Rectal smooth muscle tissue (tissue), 1 donor: ENCODE measurements around the gene MEIOB.

Experiments used
- H3K27ac ChIP-seq: one replicate; pipeline ENCODE4 v1.7.0; 2013; ENCODE audit warnings: low read depth, low read length, inconsistent platforms
- H3K27me3 ChIP-seq: one replicate; pipeline ENCODE4 v1.7.0; 2013; ENCODE audit warnings: low read length; ENCODE audit not compliant: control insufficient read depth, insufficient read depth
- H3K36me3 ChIP-seq: one replicate; pipeline ENCODE4 v1.7.0; 2013; ENCODE audit warnings: low read length; ENCODE audit not compliant: control insufficient read depth, insufficient read depth
- H3K4me1 ChIP-seq: one replicate; pipeline ENCODE4 v1.7.0; 2013; ENCODE audit warnings: low read length; ENCODE audit not compliant: control insufficient read depth, insufficient read depth
- H3K4me3 ChIP-seq: one replicate; pipeline ENCODE4 v1.7.0; 2013; ENCODE audit warnings: low read length
- H3K9ac ChIP-seq: one replicate; pipeline ENCODE4 v1.7.0; 2013; ENCODE audit warnings: low read length

The MEIOB gene

GRCh38 chr16:1828645-1829410 is 43.1 kb downstream of the MEIOB start:
- H3K9ac ChIP-seq: no peak overlapping the region

DNA sequence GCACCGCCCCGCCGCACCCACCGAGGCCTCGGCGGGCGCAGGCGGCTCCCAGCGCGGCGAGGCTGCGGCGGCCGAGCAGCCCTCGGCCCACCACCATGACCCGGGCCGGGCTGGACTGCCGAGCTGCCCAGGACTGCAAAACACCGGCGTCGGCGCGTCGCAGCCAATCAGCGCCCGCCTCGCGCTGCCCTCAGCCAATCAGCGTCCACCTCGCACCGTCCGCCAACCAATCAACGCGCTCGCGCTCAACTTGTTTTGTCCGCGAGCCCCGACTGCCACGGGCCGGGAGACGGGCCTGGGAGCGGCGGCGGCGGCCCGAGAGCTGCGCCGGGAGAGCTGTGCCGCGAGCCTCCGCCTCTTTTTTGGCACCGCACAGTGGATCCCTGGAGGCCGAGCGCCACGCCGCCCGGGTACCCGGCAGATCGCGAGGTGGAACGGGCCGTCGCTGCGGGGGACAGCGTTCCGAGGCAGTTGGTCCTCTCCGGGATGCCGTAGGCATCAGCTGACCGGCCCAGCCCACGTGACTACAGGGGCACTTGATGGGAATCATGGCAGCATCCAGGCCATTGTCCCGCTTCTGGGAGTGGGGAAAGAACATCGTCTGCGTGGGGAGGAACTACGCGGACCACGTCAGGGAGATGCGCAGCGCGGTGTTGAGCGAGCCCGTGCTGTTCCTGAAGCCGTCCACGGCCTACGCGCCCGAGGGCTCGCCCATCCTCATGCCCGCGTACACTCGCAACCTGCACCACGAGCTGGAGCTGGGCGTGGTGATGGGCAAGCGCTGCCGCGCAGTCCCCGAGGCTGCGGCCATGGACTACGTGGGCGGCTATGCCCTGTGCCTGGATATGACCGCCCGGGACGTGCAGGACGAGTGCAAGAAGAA is 45.0 kb downstream of the MEIOB start, which contains the start of the genes FAHD1 and HAGH:
Gene FAHD1 (plus strand): TSS at position 516 of the 883 bp plus-strand sequence. CDS start 33 bp downstream, at position 549.
Gene HAGH (minus strand): TSS at position 135 of the 883 bp plus-strand sequence. CDS start 38 bp downstream, at position 97.
- peak within 1 kb of the TSS; percentile 100 for H3K4me3 ChIP-seq
- no peaks in the 10 kb centered on the region for H3K27me3 ChIP-seq
- peaks cover 6% of the 10 kb centered on the region for H3K36me3 ChIP-seq
- H3K9ac ChIP-seq: peak within 1 kb of the TSS; percentile 91
- peaks cover 16% of the 10 kb centered on the region for H3K4me1 ChIP-seq
- peak within 1 kb of the TSS; percentile 80 for H3K27ac ChIP-seq

More at GRCh38 chr16:1828645-1829410, 43.1 kb downstream of the MEIOB start:
- H3K36me3 ChIP-seq: peaks cover 5% of the 10 kb centered on the region
- H3K4me1 ChIP-seq: peaks cover 16% of the 10 kb centered on the region
- peak overlapping the region; percentile 100 for H3K4me3 ChIP-seq
- H3K27me3 ChIP-seq: no peaks in the 10 kb centered on the region
- H3K27ac ChIP-seq: no peak overlapping the region

GRCh38 chr16:1825864-1826690 is 45.9 kb downstream of the MEIOB start:
- H3K4me1 ChIP-seq: peaks cover 16% of the 10 kb centered on the region
- peak overlapping the region; percentile 74 for H3K27ac ChIP-seq
- peaks cover 6% of the 10 kb centered on the region for H3K36me3 ChIP-seq
- H3K4me3 ChIP-seq: peak overlapping the region; percentile 87
- H3K9ac ChIP-seq: peak overlapping the region; percentile 47
- no peaks in the 10 kb centered on the region for H3K27me3 ChIP-seq

GRCh38 chr16:1825381-1825863 is 46.5 kb downstream of the MEIOB start:
- H3K4me3 ChIP-seq: peak overlapping the region; percentile 87
- no peak overlapping the region for H3K9ac ChIP-seq

GRCh38 chr16:1823821-1824220 is 48.1 kb downstream of the MEIOB start:
- no peaks in the 10 kb centered on the region for H3K27me3 ChIP-seq
- H3K27ac ChIP-seq: no peak overlapping the region
- H3K36me3 ChIP-seq: peaks cover 7% of the 10 kb centered on the region
- H3K9ac ChIP-seq: no peak overlapping the region
- H3K4me3 ChIP-seq: no peak overlapping the region
- peaks cover 11% of the 10 kb centered on the region for H3K4me1 ChIP-seq

More at GRCh38 chr16:1825381-1825863, 46.5 kb downstream of the MEIOB start:
- Histone ChIP-seq H3K36me3 (peaks cover 6% of the 10 kb centered on the region), H3K4me1 (peaks cover 16% of the 10 kb centered on the region), H3K27me3 (no peaks in the 10 kb centered on the region), H3K27ac (peak overlapping the region; percentile 74)

DNA sequence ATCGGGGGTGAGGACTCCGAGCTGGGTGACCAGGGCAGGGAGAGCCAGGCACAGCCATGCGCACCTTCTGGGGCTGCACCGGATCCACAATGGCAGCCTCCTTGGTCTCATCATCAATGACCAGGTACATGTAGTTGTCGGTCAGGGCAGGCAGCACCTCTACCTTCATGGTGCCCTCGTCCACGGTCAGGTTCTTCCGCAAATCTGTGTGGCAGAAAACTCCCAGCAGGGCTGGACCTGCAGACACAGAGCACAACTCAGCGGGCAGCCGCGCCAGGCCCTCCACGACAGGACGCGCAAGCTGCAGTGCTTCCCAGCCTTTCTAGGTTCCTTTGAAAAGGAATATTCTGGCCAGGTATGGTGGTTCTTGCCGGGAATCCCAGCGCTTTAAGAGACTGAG is 49.2 kb downstream of the MEIOB start:
- Histone ChIP-seq H3K36me3 (peaks cover 16% of the 10 kb centered on the region), H3K9ac (no peak overlapping the region), H3K4me1 (peaks cover 10% of the 10 kb centered on the region), H3K27me3 (no peaks in the 10 kb centered on the region), H3K27ac (no peak overlapping the region), H3K4me3 (no peak overlapping the region)

DNA sequence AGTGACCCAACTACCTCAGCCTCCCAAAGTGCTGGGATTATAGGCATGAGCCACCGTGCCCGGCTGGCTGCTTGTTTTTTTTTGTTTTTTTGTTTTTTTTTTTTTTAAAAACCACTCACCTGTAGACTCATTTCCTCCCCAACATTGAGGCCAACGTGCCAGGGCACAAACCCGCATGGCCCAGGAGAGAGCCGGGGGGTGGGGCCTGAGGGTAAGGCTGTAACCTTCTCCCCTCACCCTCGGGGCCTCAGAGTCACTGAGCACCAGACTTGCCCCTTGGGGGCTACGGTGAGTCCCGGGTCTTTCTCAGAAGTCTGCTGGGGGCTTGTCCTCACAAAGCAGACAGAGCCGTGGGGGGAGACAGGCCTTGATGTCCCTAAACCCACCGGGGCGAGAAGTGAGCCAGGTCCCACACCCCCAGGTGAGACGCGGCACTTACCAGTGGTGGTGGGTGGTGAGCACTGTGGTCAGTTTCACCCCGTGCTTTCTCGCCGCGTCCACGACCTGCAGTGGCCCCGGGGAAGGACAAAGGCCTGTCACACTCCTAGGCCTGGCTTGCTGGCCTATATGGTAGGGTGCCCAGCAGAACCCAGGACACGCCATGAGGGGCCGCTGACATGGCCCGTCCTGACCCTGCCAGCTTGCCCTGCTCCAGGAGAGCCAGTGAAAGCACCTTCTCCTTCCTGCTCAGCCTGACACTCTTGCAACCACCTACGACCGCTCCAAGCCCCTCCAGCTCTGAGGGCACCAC is 49.9 kb downstream of the MEIOB start:
- H3K9ac ChIP-seq: no peak overlapping the region
- no peaks in the 10 kb centered on the region for H3K27me3 ChIP-seq
- no peak overlapping the region for H3K27ac ChIP-seq
- H3K36me3 ChIP-seq: peaks cover 23% of the 10 kb centered on the region
- H3K4me1 ChIP-seq: peaks cover 8% of the 10 kb centered on the region
- no peak overlapping the region for H3K4me3 ChIP-seq

- Histone ChIP-seq H3K4me1 (peaks cover 8% of the 10 kb centered on the region), H3K4me3 (no peak overlapping the region), H3K27me3 (no peaks in the 10 kb centered on the region), H3K27ac (no peak overlapping the region), H3K9ac (no peak overlapping the region), H3K36me3 (peaks cover 28% of the 10 kb centered on the region)
These were observed 51.0 kb downstream of the MEIOB start for GRCh38 chr16:1820946-1821290.

DNA sequence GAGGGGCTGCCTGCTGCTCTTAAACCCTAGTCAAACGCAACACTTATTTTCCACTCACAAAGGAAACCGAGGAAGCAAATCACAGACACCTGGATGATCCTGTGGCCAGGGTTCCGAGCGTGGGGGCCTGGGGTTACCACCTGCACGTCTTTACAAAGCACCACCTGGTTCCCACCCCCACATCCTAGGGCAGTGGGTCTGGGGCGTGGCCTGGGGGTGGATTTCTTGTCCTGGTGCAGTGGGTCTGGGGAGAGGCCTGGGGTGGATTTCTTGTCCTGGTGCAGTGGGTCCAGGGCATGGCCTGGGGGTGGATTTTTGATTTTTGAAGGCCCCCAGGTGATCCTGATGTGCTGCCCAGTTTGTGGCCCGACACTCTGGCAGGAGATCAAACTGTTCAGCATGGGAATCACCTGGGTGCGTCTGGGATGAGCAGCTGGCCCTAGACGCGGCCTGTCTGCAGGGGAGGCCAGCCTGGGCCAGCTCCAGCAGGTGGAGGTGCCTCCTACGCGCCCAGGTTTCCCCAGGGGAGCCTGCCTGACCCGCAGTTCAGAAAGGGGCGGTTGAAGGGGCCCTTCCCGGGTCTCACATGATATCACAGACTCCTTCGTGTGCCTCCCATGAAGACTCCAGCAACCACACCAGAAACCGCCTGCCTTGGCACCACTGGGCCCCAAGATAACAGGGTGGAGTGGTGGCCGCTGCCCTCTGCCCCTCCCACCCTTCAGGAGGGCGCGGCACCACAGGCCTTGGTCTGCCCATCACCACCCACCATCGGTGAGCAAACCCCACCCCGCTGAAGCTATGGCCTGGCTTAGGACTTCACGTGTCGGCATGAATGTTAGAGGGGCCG is 51.6 kb downstream of the MEIOB start:
- H3K36me3 ChIP-seq: peaks cover 28% of the 10 kb centered on the region
- peaks cover 3% of the 10 kb centered on the region for H3K4me1 ChIP-seq
- H3K4me3 ChIP-seq: no peak overlapping the region
- H3K9ac ChIP-seq: no peak overlapping the region
- no peak overlapping the region for H3K27ac ChIP-seq
- H3K27me3 ChIP-seq: no peaks in the 10 kb centered on the region

GRCh38 chr16:1819611-1820010 is 52.4 kb downstream of the MEIOB start:
- Histone ChIP-seq H3K9ac (no peak overlapping the region), H3K4me3 (no peak overlapping the region), H3K27ac (no peak overlapping the region), H3K4me1 (no peaks in the 10 kb centered on the region), H3K27me3 (no peaks in the 10 kb centered on the region), H3K36me3 (peaks cover 28% of the 10 kb centered on the region)
